Neural cell (in vitro differentiated cells): Measurements from ENCODE around the gene BRD3OS.

Source experiments
- EP300 ChIP-seq: fragments of 450-650 bp; conservative IDR thresholded peaks from 2 replicates; pipeline ENCODE4 v1.6.1; 2014; ENCODE audit warnings: antibody characterized with exemption, mild to moderate bottlenecking, moderate library complexity; ENCODE audit not compliant: poor library complexity, severe bottlenecking
- EZH2 ChIP-seq: fragments of 200-600, 300-800 bp; shearing (Covaris generic), sonication (generic); IDR thresholded peaks from 2 replicates; pipeline ENCODE4 v1.6.1; 2014; ENCODE audit warnings: antibody characterized with exemption, low read length, borderline replicate concordance, mild to moderate bottlenecking; ENCODE audit not compliant: insufficient read depth, poor library complexity, severe bottlenecking
- MXI1 ChIP-seq: fragments of 450-650 bp; conservative IDR thresholded peaks from 2 replicates; pipeline ENCODE4 v1.6.1; 2014; ENCODE audit warnings: antibody characterized with exemption, mild to moderate bottlenecking; ENCODE audit not compliant: poor library complexity, severe bottlenecking
- POLR2AphosphoS5 ChIP-seq: IDR thresholded peaks from 2 replicates; pipeline ENCODE4 v1.6.1; 2012
- RAD21 ChIP-seq: fragments of 450-650 bp; conservative IDR thresholded peaks from 2 replicates; pipeline ENCODE4 v1.6.1; 2014; ENCODE audit warnings: antibody characterized with exemption, mild to moderate bottlenecking, moderate library complexity
- SMC3 ChIP-seq: fragments of 450-650 bp; conservative IDR thresholded peaks from 2 replicates; pipeline ENCODE4 v1.6.1; 2014; ENCODE audit warnings: antibody characterized with exemption, mild to moderate bottlenecking, moderate library complexity; ENCODE audit not compliant: poor library complexity
- TAF1 ChIP-seq: IDR thresholded peaks from 2 replicates; pipeline ENCODE4 v1.6.1; 2012; ENCODE audit warnings: low read depth
- TF ChIP-seq, protein P1 (sequence below): fragments of 450-650 bp; IDR thresholded peaks from 2 replicates; pipeline ENCODE4 v1.5.1; 2014; ENCODE audit warnings: antibody characterized with exemption, mild to moderate bottlenecking, moderate library complexity; ENCODE audit not compliant: poor library complexity, severe bottlenecking
- TF ChIP-seq, protein P2 (sequence below): IDR thresholded peaks from 2 replicates; pipeline ENCODE4 v1.6.1; 2012; ENCODE audit warnings: borderline replicate concordance

GRCh38 chr9:134005381-134005780 lies 19.9 kb upstream of the BRD3OS start:
- TF ChIP-seq RAD21 (no peak), EZH2 (no peak), POLR2AphosphoS5 (no peak), EP300 (no peak), TAF1 (no peak), SMC3 (no peak), MXI1 (no peak)
- TF ChIP-seq, protein P1, sequence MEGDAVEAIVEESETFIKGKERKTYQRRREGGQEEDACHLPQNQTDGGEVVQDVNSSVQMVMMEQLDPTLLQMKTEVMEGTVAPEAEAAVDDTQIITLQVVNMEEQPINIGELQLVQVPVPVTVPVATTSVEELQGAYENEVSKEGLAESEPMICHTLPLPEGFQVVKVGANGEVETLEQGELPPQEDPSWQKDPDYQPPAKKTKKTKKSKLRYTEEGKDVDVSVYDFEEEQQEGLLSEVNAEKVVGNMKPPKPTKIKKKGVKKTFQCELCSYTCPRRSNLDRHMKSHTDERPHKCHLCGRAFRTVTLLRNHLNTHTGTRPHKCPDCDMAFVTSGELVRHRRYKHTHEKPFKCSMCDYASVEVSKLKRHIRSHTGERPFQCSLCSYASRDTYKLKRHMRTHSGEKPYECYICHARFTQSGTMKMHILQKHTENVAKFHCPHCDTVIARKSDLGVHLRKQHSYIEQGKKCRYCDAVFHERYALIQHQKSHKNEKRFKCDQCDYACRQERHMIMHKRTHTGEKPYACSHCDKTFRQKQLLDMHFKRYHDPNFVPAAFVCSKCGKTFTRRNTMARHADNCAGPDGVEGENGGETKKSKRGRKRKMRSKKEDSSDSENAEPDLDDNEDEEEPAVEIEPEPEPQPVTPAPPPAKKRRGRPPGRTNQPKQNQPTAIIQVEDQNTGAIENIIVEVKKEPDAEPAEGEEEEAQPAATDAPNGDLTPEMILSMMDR: no peak
- TF ChIP-seq, protein P2, sequence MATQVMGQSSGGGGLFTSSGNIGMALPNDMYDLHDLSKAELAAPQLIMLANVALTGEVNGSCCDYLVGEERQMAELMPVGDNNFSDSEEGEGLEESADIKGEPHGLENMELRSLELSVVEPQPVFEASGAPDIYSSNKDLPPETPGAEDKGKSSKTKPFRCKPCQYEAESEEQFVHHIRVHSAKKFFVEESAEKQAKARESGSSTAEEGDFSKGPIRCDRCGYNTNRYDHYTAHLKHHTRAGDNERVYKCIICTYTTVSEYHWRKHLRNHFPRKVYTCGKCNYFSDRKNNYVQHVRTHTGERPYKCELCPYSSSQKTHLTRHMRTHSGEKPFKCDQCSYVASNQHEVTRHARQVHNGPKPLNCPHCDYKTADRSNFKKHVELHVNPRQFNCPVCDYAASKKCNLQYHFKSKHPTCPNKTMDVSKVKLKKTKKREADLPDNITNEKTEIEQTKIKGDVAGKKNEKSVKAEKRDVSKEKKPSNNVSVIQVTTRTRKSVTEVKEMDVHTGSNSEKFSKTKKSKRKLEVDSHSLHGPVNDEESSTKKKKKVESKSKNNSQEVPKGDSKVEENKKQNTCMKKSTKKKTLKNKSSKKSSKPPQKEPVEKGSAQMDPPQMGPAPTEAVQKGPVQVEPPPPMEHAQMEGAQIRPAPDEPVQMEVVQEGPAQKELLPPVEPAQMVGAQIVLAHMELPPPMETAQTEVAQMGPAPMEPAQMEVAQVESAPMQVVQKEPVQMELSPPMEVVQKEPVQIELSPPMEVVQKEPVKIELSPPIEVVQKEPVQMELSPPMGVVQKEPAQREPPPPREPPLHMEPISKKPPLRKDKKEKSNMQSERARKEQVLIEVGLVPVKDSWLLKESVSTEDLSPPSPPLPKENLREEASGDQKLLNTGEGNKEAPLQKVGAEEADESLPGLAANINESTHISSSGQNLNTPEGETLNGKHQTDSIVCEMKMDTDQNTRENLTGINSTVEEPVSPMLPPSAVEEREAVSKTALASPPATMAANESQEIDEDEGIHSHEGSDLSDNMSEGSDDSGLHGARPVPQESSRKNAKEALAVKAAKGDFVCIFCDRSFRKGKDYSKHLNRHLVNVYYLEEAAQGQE: no peak
